Neutrophil (primary cell): ENCODE data around the gene OR56A1.

Source experiments
- H3K27ac ChIP-seq: fragments of 200-600 bp; sonication (generic); 2 replicates; pipeline ENCODE4 v1.5.1; 2016; ENCODE audit warnings: mild to moderate bottlenecking, moderate library complexity
- H3K27me3 ChIP-seq: fragments of 200-600 bp; sonication (generic); 2 replicates; pipeline ENCODE4 v1.6.0; 2016; ENCODE audit warnings: mild to moderate bottlenecking
- H3K36me3 ChIP-seq: fragments of 200-600 bp; sonication (generic); 2 replicates; pipeline ENCODE4 v1.5.1; 2017
- H3K4me1 ChIP-seq, 2 experiments: fragments of 200-600 bp in 1 of 2; sonication (generic) in 1 of 2; 1 replicate in 1 of 2; 2 replicates in 1 of 2; pipeline versions ENCODE4 v1.5.1 to v1.6.1; 2013 to 2016; ENCODE audit warnings: low read depth in 1 of 2, low read length in 1 of 2, mild to moderate bottlenecking in 1 of 2, moderate library complexity in 1 of 2; ENCODE audit not compliant: control insufficient read depth in 1 of 2, insufficient read depth in 1 of 2
- H3K4me3 ChIP-seq, 2 experiments: fragments of 200-600 bp in 1 of 2; sonication (generic) in 1 of 2; 1 replicate in 1 of 2; 2 replicates in 1 of 2; pipeline ENCODE4 v1.5.1; 2013 to 2016; ENCODE audit warnings: low read depth in 1 of 2, low read length in 1 of 2, mild to moderate bottlenecking in 1 of 2, moderate library complexity in 1 of 2
- H3K9me3 ChIP-seq: fragments of 200-600 bp; sonication (generic); 2 replicates; pipeline ENCODE4 v1.5.1; 2016
- TF ChIP-seq, protein P1 (sequence below): fragments of 200-600 bp; sonication (generic); IDR thresholded peaks from 2 replicates; pipeline ENCODE4 v1.5.1; 2016; ENCODE audit warnings: antibody characterized with exemption

OR56A1 gene

DNA sequence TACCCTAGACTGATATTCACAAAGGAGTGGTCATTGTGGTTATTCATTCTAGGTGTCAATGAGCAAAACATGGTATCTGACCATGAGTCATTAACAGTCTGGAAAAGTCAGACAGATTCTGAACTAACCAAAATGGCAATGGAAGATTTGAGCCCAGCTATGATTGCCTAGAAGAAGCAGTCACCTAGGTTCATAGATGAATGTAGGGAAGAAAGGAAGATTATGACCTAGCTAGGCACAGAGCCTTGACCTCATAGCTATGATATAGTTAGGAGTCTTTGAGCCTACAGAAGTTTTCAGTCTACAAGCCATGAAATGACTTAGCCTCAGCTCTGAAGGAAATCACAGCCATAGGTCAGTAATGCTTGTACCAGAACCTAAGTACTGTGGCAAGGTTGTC lies 24.2 kb downstream of the OR56A1 start:
- TF ChIP-seq, protein P1, sequence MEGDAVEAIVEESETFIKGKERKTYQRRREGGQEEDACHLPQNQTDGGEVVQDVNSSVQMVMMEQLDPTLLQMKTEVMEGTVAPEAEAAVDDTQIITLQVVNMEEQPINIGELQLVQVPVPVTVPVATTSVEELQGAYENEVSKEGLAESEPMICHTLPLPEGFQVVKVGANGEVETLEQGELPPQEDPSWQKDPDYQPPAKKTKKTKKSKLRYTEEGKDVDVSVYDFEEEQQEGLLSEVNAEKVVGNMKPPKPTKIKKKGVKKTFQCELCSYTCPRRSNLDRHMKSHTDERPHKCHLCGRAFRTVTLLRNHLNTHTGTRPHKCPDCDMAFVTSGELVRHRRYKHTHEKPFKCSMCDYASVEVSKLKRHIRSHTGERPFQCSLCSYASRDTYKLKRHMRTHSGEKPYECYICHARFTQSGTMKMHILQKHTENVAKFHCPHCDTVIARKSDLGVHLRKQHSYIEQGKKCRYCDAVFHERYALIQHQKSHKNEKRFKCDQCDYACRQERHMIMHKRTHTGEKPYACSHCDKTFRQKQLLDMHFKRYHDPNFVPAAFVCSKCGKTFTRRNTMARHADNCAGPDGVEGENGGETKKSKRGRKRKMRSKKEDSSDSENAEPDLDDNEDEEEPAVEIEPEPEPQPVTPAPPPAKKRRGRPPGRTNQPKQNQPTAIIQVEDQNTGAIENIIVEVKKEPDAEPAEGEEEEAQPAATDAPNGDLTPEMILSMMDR, result no peak
- no peak overlapping the region for H3K27ac ChIP-seq

DNA sequence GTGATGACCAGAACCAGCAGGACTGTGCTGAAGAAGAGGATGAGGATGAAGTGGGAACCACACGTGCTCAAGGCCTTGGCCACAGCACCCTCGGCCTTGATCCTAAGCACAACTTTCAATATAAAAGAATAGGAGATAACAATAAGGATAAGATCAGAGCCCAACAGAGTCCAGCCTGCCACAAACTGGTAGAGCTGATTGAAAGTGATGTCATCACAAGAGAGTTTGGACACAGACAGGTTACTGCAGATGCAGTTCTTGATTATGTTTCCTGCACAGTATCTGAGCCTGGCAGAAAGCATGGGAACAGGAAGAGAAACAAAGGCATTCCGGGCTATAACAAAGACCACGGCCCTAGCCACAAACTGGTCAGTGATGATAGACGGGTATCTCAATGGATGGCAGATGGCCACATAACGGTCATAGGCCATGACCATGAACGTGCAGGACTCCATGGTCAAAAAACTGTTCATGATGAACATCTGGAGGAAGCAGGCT lies 28.3 kb downstream of the OR56A1 start:
- Histone ChIP-seq H3K4me3 (no peak overlapping the region), H3K36me3 (no peaks in the 10 kb centered on the region), H3K27me3 (no peaks in the 10 kb centered on the region), H3K4me1 (no peaks in the 10 kb centered on the region), H3K9me3 (no peaks in the 10 kb centered on the region), H3K27ac (no peak overlapping the region)
- TF ChIP-seq, protein P1, result no peak

More for the DNA sequence above, 24.2 kb downstream of the OR56A1 start:
- Histone ChIP-seq H3K36me3 (no peaks in the 10 kb centered on the region), H3K4me1 (peaks cover 14 to 37% of the 10 kb centered on the region in 2 experiments), H3K9me3 (no peaks in the 10 kb centered on the region), H3K27me3 (no peaks in the 10 kb centered on the region), H3K4me3 (no peak overlapping the region)

DNA sequence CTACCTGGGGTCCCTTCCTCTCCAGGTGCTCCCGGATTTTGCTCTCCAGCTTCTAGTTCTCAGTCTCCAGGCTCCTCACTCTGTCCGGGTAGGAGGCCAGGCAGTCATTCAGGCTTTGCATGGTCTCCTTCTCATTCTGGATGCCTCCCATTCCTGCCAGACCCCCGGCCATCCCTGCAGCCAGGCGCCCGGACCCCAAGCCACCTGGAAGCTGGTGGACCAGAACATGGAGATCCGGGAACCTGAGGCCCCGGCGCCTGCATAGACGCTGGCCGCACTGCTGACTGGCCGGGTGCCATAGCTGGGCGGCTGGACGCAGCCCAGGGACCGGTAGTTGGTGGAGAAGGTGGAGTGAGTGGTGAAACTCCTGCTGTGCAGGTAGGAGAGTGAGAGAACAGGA lies 35.8 kb downstream of the OR56A1 start:
- no peaks in the 10 kb centered on the region for H3K4me1 ChIP-seq
- H3K27me3 ChIP-seq, result peaks cover 22% of the 10 kb centered on the region
- TF ChIP-seq, protein P1, result no peak
- H3K4me3 ChIP-seq, result no peak overlapping the region
- no peak overlapping the region for H3K27ac ChIP-seq
- no peaks in the 10 kb centered on the region for H3K9me3 ChIP-seq
- H3K36me3 ChIP-seq, result no peaks in the 10 kb centered on the region

DNA sequence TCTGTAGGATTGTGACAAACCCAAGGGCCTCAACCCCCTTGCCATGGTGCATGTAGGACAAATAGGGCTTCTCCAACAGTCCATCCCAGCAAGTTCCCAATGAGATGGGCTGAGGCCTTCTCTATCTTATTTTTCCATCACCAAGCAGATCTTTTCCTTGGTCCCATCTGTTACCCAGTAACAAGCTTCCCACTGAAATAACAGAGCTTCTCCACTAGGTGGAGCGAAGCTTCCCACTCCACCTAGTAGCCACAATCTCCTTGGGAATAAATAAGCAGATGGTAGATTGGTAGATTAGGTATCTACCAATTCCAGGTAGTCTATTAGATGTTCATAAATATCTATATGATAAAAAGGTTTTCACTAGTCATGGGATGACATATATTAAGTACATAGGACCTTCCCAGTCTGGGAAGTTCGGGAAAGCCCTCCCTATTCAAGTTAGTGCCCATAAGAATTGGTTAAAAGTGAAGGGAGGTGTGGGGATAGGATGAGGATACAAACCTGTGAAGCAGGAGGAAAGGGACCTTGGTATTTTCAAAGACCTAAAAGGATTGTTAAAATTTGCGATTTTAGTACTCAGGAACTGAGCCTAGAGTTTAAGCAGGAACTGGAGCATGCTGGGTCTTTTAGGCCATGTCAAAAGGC lies 37.8 kb downstream of the OR56A1 start:
- TF ChIP-seq, protein P1, result no peak
- Histone ChIP-seq H3K9me3 (no peaks in the 10 kb centered on the region), H3K36me3 (no peaks in the 10 kb centered on the region), H3K27ac (no peak overlapping the region), H3K4me3 (no peak overlapping the region), H3K27me3 (peaks cover 43% of the 10 kb centered on the region), H3K4me1 (no peaks in the 10 kb centered on the region)

DNA sequence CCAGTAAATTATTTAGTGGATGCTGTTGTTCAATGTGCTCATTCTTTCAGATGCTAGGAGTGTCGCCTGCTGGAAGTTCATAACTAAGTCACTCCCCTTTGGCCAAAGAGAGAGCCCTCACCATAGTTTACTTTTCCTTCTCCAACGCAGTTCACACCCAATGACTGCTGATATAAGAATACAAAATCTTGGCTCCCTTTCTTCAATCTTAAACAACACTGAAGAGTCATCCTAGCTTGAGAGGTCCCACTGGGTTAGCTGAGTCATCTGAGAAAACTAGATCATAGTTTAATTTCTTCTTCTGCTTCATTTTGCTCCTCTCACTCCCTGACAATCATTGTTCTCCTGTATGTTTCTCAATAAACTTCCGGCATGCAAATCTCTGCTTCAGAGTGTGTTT lies 38.4 kb downstream of the OR56A1 start:
- no peak overlapping the region for H3K4me3 ChIP-seq
- no peaks in the 10 kb centered on the region for H3K4me1 ChIP-seq
- H3K27ac ChIP-seq, result no peak overlapping the region
- no peaks in the 10 kb centered on the region for H3K36me3 ChIP-seq
- H3K9me3 ChIP-seq, result no peaks in the 10 kb centered on the region
- peaks cover 47% of the 10 kb centered on the region for H3K27me3 ChIP-seq
- TF ChIP-seq, protein P1, result no peak
